ENCODE measurements around the gene TBC1D30.

DNA sequence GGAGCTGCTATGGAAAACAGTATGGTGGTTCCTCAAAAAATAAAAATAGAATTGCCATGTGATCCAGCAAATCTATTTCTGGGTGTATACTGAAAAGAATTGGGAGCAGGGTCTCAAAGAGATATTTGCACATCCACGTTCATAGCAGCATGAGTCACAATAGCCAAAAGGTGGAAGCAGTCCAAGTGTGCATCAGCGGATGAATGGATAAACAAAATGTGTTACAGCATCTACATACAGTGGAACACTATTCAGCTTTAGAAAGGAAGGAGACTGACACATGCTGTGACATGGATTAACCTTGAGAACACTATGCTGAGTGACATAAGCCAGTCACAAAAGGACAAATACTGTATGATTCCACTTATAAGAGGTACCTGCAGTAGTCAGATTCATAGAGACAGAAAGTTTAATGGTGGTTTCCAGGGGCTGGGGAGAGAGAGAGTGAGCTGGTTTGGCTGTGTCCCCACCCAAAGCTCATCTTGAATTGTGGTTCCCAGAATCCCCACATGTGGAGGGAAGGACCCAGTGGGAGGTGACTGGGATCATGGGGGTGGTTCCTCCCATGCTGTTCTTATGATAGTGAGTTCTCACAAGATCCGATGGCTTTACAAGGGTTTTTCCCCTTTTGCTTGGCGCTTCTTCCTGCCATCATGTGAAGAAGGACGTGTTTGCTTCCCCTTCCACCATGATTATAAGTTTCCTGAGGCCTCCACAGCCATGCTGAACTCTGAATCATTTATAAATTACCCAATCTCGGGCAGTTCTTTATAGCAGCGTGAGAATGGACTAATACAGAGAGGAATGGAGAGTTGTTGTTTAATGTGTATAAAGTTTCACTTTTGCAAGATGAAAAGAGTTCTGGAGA, 17.6 kb upstream of the TBC1D30 start:
- TF ChIP-seq POLR2A (IDR thresholded peaks at IDR 0.05), result no peak
- TF ChIP-seq, protein P1, sequence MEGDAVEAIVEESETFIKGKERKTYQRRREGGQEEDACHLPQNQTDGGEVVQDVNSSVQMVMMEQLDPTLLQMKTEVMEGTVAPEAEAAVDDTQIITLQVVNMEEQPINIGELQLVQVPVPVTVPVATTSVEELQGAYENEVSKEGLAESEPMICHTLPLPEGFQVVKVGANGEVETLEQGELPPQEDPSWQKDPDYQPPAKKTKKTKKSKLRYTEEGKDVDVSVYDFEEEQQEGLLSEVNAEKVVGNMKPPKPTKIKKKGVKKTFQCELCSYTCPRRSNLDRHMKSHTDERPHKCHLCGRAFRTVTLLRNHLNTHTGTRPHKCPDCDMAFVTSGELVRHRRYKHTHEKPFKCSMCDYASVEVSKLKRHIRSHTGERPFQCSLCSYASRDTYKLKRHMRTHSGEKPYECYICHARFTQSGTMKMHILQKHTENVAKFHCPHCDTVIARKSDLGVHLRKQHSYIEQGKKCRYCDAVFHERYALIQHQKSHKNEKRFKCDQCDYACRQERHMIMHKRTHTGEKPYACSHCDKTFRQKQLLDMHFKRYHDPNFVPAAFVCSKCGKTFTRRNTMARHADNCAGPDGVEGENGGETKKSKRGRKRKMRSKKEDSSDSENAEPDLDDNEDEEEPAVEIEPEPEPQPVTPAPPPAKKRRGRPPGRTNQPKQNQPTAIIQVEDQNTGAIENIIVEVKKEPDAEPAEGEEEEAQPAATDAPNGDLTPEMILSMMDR (IDR thresholded peaks at IDR 0.05), result no peak
